ENCODE results near the gene TOMM34.

GRCh38 chr20:44950368-44950767, 9.8 kb downstream of the TOMM34 start:
- TF ChIP-seq, protein P1, sequence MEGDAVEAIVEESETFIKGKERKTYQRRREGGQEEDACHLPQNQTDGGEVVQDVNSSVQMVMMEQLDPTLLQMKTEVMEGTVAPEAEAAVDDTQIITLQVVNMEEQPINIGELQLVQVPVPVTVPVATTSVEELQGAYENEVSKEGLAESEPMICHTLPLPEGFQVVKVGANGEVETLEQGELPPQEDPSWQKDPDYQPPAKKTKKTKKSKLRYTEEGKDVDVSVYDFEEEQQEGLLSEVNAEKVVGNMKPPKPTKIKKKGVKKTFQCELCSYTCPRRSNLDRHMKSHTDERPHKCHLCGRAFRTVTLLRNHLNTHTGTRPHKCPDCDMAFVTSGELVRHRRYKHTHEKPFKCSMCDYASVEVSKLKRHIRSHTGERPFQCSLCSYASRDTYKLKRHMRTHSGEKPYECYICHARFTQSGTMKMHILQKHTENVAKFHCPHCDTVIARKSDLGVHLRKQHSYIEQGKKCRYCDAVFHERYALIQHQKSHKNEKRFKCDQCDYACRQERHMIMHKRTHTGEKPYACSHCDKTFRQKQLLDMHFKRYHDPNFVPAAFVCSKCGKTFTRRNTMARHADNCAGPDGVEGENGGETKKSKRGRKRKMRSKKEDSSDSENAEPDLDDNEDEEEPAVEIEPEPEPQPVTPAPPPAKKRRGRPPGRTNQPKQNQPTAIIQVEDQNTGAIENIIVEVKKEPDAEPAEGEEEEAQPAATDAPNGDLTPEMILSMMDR (IDR thresholded peaks at IDR 0.05) = no peak
- TF ChIP-seq EP300 (IDR thresholded peaks at IDR 0.05) = no peak

Measured in suprapubic skin (tissue), 3 donors.